ENCODE data around the gene PFN3.

PFN3 gene

DNA sequence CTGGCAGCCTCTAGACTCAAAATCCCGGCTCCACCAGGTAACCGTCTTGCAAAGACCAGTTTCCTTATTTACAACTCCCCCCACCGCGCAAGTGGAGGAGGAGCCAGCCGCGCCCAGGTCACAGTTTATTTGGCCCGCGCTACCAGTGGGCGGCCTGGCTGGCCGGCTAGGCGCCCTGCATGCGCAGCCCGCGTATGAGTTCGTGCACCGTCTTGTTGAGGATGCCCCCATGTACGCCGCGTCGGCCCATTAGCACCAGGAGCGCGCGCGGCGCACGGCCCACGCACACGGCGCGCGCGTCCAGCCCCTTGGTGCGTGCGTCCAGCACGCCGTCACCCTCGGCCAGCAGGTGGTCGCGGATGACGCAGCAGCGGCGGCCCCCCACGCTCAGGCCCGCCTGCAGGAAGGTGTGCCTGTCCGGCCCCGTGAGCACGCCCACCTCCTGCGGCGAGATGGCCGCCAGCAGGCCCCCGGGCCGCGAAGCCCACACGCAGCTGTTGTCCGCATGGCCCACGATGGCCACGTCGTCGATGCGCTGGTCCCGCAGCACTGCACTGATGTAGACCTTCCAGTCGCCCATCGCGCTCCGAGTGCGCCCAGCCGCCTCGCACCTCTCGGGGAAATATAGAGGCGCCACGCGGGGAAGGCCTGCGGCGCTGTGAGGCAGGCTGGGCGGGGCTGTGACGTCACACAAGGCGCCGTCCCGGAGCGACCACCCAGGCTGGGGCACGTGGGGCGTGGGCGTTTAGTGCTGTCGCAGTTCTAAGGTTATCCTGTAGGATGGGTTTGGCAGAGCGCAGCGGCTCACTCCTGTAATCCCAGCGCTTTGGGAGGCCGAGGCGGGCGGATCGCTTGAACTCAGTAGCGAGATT, at the start of gene PFN3:
PFN3 (minus strand) TSS at position 665 of the 872 bp plus-strand sequence; CDS start at position 580, 85 bp downstream.
- no peak within 1 kb of the TSS for H3K4me3 ChIP-seq (ENCODE audit: low read depth, low read length)
- no peak for TF ChIP-seq CTCF (IDR thresholded peaks at IDR 0.05; ENCODE audit: low read depth, low read length, missing control alignments)
- DNase-seq (ENCODE audit: low read depth), result no peak

GRCh38 chr5:177449140-177450061, 48.9 kb upstream of the PFN3 start:
- H3K4me3 ChIP-seq (ENCODE audit: low read depth, low read length), result no peak overlapping the region
- no peak for TF ChIP-seq CTCF (IDR thresholded peaks at IDR 0.05; ENCODE audit: low read depth, low read length, missing control alignments)
- DNase-seq (ENCODE audit: low read depth), result no peak

- no peak for DNase-seq (ENCODE audit: low read depth)
- H3K4me3 ChIP-seq (ENCODE audit: low read depth, low read length), result peak overlapping the region; percentile 38; the same call in 1 of the 2 replicates
- no peak for TF ChIP-seq CTCF (IDR thresholded peaks at IDR 0.05; ENCODE audit: low read depth, low read length, missing control alignments)
Observed at GRCh38 chr5:177448244-177448950, 47.9 kb upstream of the PFN3 start.

DNA sequence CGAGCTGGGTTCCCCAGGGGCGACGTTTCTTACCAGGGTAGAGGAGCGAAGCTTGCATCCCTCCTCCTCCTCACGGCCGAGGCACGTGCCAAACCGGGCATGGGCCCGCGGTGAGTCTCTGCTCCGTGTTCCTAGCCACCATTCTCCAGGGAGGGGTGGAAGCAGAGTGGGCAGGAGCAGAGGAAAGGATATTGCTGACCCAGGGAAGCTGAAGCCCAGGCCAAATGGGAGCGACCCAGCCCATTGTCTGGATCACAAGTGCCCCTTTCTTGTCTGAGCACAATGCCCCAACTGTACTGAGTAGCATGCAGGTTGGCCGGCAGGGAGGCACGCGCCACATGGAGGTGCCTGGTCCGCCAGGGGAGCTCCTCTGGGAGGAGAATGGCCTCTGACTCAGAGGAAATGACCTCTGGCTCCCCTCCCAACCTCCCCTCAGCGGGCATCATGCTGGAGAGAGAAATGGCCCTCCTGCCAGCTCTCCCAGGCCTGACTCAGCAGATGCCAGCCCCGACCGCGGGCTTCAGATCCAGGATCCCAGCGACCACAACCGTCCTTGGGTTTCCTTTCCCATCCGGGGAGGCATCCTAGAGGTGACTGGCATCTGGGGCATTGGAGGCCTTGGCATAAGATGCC, 47.3 kb upstream of the PFN3 start:
- DNase-seq (ENCODE audit: low read depth), result no peak
- H3K4me3 ChIP-seq (ENCODE audit: low read depth, low read length), result peak overlapping the region; percentile 38

GRCh38 chr5:177447066-177447610, 46.7 kb upstream of the PFN3 start:
- TF ChIP-seq CTCF (IDR thresholded peaks at IDR 0.05; ENCODE audit: low read depth, low read length, missing control alignments), result no peak
- peak overlapping the region; percentile 67 for H3K4me3 ChIP-seq (ENCODE audit: low read depth, low read length)
- DNase-seq (ENCODE audit: low read depth), result no peak

More for the DNA sequence above, 47.3 kb upstream of the PFN3 start:
- no peak for TF ChIP-seq CTCF (IDR thresholded peaks at IDR 0.05; ENCODE audit: low read depth, low read length, missing control alignments)
